ENCODE measurements around the gene SNAPIN. TPM values are rescaled to one million over a fixed set of nuclear protein-coding genes. Genes with fewer than 3 reads are reported as not detected.

SNAPIN gene, protein sequence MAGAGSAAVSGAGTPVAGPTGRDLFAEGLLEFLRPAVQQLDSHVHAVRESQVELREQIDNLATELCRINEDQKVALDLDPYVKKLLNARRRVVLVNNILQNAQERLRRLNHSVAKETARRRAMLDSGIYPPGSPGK
- 10 to 100 TPM; 37.9 TPM for total RNA-seq

DNA sequence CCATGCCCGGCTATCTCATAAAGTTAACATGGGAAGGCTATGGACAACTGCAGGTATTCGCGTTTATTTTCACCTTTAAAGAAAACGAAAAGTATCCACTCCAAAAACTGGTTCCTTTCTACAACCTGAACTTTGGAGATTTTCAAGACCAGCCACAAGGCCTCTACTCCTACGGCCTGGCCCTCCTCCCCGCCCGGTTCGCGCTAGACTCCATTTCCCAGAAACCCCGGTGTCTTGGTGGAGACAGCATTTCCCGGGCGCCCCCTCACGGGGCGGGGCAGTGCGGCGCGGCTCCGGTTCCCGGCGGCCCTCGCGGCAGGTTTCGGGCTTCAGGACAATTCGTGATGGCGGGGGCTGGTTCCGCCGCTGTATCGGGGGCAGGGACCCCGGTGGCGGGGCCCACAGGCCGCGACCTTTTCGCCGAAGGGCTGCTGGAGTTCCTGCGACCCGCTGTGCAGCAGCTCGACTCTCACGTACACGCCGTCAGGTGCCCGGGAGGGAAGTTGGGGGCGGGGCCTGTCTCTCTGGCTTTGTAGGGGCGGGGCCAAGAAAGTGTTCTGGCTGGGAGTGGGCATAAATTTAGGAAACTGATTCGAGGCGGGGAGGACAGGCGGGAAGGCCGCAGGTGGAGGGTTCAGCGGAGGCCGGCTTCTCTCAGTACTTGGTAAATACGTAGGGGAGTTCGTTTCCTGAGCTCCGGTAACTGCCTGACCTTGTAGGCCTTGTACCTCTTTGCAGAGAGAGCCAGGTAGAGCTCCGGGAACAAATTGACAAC, at the start of gene SNAPIN:
SNAPIN (plus strand) TSS at position 304 of the 775 bp plus-strand sequence; CDS start at position 345, 41 bp downstream.
- POLR2A ChIA-PET = interaction anchor here (0.6 to 2.3 kb wide), 12 partner anchors 10 to 332 kb away, joined by 3 to 16 read pairs (median 5); partner anchors contain the start of genes CHTOP, ILF2, INTS3 and RPS27
- ATAC-seq (ENCODE audit: low read depth) = peak; percentile 100
- no peaks in the 10 kb centered on the region for H3K9me3 Mint-ChIP-seq
- peaks cover 18% of the 10 kb centered on the region for H3K4me1 Mint-ChIP-seq
- peaks cover 13% of the 10 kb centered on the region for H3K36me3 Mint-ChIP-seq
- H3K27me3 Mint-ChIP-seq = no peaks in the 10 kb centered on the region
- DNase-seq = peak; percentile 95
- H3K27ac Mint-ChIP-seq = peak within 1 kb of the TSS; percentile 89
- H3K4me3 Mint-ChIP-seq = peak within 1 kb of the TSS; percentile 95

DNA sequence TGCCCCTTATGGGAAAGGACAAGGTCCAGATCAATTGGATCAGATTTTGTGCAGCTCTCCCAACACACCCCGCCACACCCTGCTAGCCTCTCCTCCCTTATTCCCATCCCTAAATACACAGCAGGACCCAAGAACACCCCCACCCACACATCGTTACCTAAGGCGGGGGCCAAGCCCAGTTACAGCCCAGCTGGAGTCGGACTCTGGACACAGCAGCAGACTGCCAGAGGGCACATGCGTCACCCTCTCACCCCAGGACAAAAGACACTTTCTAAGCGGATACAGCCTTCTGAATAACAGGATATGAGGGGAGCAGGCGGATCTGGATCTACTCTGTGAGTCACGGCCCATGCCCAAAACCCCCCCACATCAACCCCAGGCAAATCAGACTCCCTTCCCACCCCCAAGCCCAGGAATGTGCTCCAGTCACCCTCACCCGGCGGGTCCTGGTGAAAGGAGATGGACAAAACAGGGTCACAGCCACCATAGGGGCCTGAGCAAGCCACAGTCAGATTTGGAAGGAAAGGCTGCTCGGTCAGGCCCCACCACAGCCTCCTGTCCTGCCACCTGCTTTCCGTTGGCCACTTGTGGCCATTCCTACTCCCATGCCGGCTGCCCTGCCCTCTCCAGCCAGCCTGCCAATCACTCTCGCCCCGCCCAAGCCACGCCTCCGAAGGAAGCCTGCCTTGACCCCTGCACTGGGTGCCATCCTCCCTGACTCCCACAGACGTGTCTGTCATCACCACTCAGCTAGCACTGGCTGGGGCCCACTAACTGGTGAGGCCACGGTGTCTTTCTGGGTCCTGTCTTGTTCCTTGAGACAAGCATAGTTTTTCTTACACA, 49.5 kb upstream of the SNAPIN start:
- no peaks in the 10 kb centered on the region for H3K36me3 Mint-ChIP-seq
- POLR2A ChIA-PET = interaction anchor here (0.6 kb wide), 1 partner anchor 39 kb away, joined by 4 read pairs; no protein-coding TSS in a partner anchor
- H3K27me3 Mint-ChIP-seq = peaks cover 4% of the 10 kb centered on the region
- H3K9me3 Mint-ChIP-seq = no peaks in the 10 kb centered on the region
- no peak for DNase-seq
- no peak for ATAC-seq (ENCODE audit: low read depth)
- H3K4me1 Mint-ChIP-seq = no peaks in the 10 kb centered on the region
- H3K27ac Mint-ChIP-seq = no peak overlapping the region
- H3K4me3 Mint-ChIP-seq = no peak overlapping the region

DNA sequence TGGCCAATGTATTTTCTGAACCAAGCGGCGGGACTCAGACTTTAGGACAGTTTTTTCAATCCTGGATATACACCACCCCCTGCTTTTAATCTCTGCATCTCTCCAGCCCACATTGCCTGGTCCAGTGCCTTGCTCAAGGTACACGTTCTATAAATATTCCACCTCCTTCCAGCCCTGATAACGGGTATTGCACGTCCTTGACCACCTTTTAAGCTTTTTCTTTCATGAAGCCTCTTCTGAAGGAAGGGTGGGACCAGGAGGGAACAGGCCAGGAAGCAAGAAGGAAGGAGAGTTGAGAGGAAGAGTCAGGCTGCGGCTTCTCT, 49.0 kb upstream of the SNAPIN start:
- peaks cover 4% of the 10 kb centered on the region for H3K27me3 Mint-ChIP-seq
- no peaks in the 10 kb centered on the region for H3K4me1 Mint-ChIP-seq
- no peaks in the 10 kb centered on the region for H3K9me3 Mint-ChIP-seq
- H3K4me3 Mint-ChIP-seq = no peak overlapping the region
- no peaks in the 10 kb centered on the region for H3K36me3 Mint-ChIP-seq
- no peak for DNase-seq
- peak overlapping the region; percentile 20 for H3K27ac Mint-ChIP-seq
- POLR2A ChIA-PET = no interaction called here
- no peak for ATAC-seq (ENCODE audit: low read depth)

DNA sequence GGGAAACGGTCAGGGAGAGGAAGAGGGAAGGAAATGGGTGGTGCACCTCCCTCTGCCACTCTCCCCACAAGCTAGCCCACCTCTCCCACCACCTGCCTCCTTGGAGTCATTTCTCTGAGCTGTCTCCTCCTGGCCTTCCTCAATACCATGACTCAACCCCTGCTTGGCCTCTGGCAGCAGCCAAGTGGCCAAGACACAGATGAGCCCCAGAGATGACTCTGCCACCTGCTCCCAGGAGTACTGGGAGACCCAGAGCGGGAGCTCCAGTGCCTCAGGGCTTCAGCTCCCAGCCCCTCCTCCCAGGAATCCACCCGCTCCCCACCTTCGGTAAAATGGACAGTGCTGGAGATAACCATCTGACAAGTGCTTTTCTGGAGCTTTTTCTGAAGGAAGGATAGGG, 48.2 kb upstream of the SNAPIN start:
- no peak overlapping the region for H3K27ac Mint-ChIP-seq
- no peaks in the 10 kb centered on the region for H3K36me3 Mint-ChIP-seq
- H3K27me3 Mint-ChIP-seq = peaks cover 4% of the 10 kb centered on the region
- no peak overlapping the region for H3K4me3 Mint-ChIP-seq
- no peaks in the 10 kb centered on the region for H3K9me3 Mint-ChIP-seq
- DNase-seq (no peak), ATAC-seq (ENCODE audit: low read depth) (no peak)
- no peaks in the 10 kb centered on the region for H3K4me1 Mint-ChIP-seq
- POLR2A ChIA-PET = no interaction called here

DNA sequence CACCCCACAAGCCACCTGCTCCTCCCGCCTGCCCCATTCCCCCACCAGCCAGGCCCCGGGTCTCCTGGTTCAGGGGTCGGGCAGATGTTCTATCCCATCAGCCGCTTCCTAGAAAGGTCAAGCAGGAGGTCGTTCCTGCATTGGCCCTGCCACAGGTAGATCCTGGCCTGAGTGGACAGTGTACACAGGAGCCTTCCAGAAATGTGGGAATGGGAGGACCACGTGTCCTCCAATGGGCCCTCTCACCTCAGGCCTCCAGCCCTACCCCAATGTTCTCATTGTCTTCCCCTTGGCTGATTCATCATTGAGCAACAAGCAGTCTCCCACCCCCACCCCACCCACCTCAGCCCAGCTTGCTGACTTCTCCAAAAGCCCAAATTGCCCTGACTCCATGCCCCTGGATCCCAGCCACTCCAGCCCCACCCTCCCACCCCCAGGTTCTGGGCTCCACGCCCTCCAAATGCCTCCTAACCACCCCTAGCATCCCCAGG, 47.6 kb upstream of the SNAPIN start:
- Mint-ChIP-seq H3K27ac (no peak overlapping the region), H3K4me1 (no peaks in the 10 kb centered on the region), H3K9me3 (no peaks in the 10 kb centered on the region), H3K36me3 (no peaks in the 10 kb centered on the region), H3K27me3 (peaks cover 4% of the 10 kb centered on the region), H3K4me3 (no peak overlapping the region)
- ATAC-seq (ENCODE audit: low read depth) = no peak
- POLR2A ChIA-PET = no interaction called here
- DNase-seq = no peak

DNA sequence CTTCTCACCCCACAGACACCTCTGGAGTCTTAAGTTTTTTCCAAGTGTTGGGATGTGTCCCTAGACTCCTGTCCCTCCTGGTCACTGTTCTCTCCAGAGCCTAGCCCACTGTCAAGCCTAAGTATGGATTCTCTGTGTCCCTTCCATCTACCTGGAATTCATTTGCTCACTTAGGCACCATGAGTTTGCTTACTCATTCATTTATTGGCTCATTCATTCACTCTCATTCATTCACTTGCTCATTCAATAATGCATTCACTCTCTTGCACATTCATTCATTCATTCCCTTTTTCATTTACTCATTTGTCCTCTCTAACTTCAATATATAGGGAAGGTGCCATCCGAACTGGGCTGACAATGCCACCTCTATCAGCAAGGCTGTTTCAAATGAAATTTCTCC, 47.1 kb upstream of the SNAPIN start:
- no peak overlapping the region for H3K27ac Mint-ChIP-seq
- no peak overlapping the region for H3K4me3 Mint-ChIP-seq
- DNase-seq (no peak), ATAC-seq (ENCODE audit: low read depth) (no peak)
- POLR2A ChIA-PET = interaction anchor here (2.0 kb wide), 1 partner anchor 23 kb away, joined by 7 read pairs; the partner anchor contains the start of gene CHTOP
- peaks cover 4% of the 10 kb centered on the region for H3K27me3 Mint-ChIP-seq
- H3K4me1 Mint-ChIP-seq = no peaks in the 10 kb centered on the region
- no peaks in the 10 kb centered on the region for H3K9me3 Mint-ChIP-seq
- no peaks in the 10 kb centered on the region for H3K36me3 Mint-ChIP-seq

DNA sequence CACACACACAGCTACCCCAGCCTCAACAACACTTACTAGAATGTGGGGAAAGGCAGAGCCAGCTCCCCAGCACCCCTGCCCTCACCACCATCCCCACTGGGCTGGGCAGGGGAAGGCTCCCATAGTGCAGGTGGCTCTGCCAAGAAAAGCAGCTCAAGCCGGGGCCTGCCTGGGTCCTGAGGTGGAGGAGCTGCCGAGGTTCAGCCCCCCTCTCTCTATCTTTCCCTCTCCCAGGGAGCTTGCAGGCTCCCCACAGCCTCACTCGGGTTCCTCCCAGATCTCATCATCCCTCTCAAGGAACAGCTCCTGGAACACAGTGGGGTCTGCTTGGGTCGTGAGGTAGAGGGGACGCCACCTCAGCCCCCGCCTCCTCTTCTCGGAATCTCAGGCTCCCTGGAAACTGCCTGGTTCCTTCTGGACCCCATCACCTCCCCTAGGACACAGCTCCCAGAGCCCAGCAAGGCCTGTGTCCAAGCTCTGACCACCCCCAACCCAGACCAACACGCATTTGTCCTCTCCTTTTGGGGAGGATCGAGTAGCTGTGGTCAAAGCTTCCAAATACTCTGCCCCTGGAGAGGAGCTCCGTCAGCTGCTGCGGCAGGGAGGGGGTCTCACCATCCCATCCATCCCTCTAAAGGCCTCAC, 46.3 kb upstream of the SNAPIN start:
- Mint-ChIP-seq H3K27ac (no peak overlapping the region), H3K36me3 (no peaks in the 10 kb centered on the region), H3K27me3 (peaks cover 4% of the 10 kb centered on the region), H3K4me3 (no peak overlapping the region), H3K9me3 (no peaks in the 10 kb centered on the region), H3K4me1 (no peaks in the 10 kb centered on the region)
- POLR2A ChIA-PET = interaction anchor here (0.6 to 2.0 kb wide), 2 partner anchors 22 to 40 kb away, joined by 3 to 7 read pairs; partner anchors contain the start of gene CHTOP
- no peak for DNase-seq
- ATAC-seq (ENCODE audit: low read depth) = no peak

DNA sequence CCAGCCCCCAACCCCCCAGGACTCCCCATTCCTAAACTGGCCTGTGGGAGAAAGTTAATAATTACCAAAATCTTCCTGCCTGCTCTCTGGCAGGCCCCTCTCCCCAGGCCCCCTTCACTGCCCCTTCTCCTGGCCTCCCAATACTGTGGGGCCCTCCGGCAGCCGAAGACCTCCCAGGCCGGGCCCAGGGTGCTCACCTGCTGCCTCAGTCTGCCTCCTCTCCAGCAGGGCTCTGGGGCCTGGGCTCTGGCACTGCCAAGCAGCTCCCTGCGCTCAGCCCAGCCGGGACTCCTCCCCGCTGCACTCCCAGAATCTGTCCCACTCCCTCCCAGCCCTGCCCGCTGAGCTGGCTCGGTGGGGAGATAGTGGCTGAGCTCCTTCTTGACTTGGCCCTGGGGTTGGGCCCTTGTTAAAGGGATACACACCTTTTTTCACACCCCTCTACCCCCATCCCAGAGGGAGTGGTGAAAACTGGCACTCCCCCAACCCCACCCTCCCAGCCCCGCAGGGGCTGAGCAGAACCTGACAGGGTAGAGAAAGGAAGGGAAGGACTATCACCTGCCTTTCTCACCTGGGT, 45.7 kb upstream of the SNAPIN start, which contains the start of gene S100A16:
S100A16 (minus strand) TSS at position 383 of the 577 bp plus-strand sequence. CDS start 4,986 bp downstream, outside the sequence.
- DNase-seq (no peak), ATAC-seq (ENCODE audit: low read depth) (no peak)
- Mint-ChIP-seq H3K4me3 (no peak within 1 kb of the TSS), H3K27me3 (peaks cover 4% of the 10 kb centered on the region), H3K9me3 (no peaks in the 10 kb centered on the region), H3K36me3 (no peaks in the 10 kb centered on the region), H3K27ac (no peak within 1 kb of the TSS), H3K4me1 (no peaks in the 10 kb centered on the region)
- POLR2A ChIA-PET = interaction anchor here (0.6 to 2.0 kb wide), 2 partner anchors 21 to 41 kb away, joined by 3 to 7 read pairs; partner anchors contain the start of gene CHTOP

DNA sequence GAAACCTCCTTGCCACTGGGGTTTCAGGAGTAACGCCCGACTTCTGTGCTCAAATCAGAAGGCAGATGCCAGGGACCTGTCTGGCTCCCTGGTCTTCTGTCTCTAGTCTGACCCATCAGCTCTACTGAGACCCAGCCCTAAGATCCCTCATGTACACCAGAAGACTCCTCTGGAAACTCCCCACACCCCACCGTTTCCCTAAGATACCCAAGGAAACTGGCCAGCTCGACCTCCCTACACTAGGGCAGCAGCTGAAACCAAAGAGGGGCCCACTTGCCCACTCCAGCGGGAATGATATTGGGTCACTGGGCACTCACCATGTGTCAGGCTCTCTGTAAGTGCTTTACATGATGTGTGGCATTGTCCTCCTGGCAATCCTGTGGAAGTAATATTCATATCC, 45.1 kb upstream of the SNAPIN start:
- peaks cover 4% of the 10 kb centered on the region for H3K27me3 Mint-ChIP-seq
- no peak for ATAC-seq (ENCODE audit: low read depth)
- no peaks in the 10 kb centered on the region for H3K36me3 Mint-ChIP-seq
- no peaks in the 10 kb centered on the region for H3K4me1 Mint-ChIP-seq
- POLR2A ChIA-PET = interaction anchor here (2.0 kb wide), 1 partner anchor 21 kb away, joined by 7 read pairs; the partner anchor contains the start of gene CHTOP
- no peak overlapping the region for H3K4me3 Mint-ChIP-seq
- no peak overlapping the region for H3K27ac Mint-ChIP-seq
- H3K9me3 Mint-ChIP-seq = no peaks in the 10 kb centered on the region
- DNase-seq = no peak

DNA sequence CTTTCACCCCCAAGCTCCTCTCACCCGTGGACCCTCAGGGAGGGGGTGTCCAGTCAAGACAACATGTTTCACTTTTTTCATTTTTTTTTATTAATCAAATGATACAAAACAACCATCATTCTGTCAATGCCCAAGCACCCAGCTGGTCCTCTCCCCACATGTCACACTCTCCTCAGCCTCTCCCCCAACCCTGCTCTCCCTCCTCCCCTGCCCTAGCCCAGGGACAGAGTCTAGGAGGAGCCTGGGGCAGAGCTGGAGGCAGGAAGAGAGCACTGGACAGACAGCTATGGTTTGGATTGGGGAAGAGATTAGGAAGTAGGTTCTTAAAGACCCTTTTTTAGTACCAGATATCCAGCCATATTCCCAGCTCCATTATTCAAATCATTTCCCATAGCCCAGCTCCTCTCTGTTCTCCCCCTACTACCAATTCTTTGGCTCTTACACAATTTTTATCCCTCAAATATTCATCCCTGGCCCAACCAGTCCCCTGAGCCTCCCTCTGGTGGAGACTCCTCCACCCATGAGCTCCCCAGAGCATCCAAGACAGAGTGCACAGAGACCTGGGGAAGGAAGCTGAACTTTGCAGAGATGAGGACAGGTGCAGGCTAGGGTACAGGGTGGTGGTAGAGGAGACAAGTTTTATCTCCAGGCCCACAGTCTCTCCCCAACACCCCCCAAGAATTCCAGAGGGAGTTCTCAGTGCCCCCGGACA, 44.2 kb upstream of the SNAPIN start:
- peaks cover 4% of the 10 kb centered on the region for H3K27me3 Mint-ChIP-seq
- H3K27ac Mint-ChIP-seq = no peak overlapping the region
- no peak for ATAC-seq (ENCODE audit: low read depth)
- H3K4me3 Mint-ChIP-seq = no peak overlapping the region
- no peaks in the 10 kb centered on the region for H3K9me3 Mint-ChIP-seq
- no peak for DNase-seq
- no peaks in the 10 kb centered on the region for H3K36me3 Mint-ChIP-seq
- POLR2A ChIA-PET = interaction anchor here (1.0 kb wide), 1 partner anchor 82 kb away, joined by 3 read pairs; no protein-coding TSS in a partner anchor
- no peaks in the 10 kb centered on the region for H3K4me1 Mint-ChIP-seq

DNA sequence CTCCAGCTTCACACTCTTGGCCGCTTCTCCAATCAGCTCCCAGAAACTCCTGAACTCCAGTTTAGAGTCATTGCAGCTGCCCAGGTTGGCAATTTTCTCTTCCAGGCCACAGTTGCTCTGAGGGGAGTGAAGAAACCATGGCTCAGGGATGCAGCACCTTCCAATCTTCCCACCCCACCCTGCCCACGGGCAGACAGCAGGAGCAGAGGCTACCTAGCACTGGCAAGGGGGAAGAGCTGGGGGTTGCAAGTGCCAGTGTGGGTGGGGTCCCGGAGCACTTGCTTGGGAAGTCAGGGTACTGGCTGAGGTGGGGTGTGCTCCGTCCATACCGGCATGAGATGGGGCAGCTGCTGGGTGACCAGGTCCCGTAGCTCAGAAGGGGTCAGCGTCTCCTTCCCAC, 43.6 kb upstream of the SNAPIN start:
- no peak for DNase-seq
- POLR2A ChIA-PET = interaction anchor here (1.0 kb wide), 1 partner anchor 82 kb away, joined by 3 read pairs; no protein-coding TSS in a partner anchor
- no peaks in the 10 kb centered on the region for H3K9me3 Mint-ChIP-seq

DNA sequence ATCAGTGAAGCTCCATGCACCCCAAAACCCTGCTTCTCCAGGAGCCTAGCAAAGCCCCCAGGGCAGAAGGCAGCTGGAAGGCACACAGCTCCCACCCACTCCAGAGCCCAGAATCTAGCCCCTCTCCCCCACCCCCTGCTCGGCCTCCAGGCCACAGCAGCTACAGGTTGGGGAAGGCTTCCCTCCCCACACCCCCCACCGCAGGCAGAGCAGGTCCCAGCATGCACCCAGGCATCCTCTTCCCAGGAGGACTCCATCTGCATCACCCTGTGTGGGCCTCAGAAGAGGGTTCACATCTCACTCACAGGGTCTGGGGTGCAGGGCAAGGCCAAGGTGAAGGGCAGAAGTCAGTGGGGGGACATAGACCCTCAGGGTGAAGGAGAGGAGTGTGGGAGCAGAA, 43.1 kb upstream of the SNAPIN start:
- H3K4me3 Mint-ChIP-seq = no peak overlapping the region
- H3K4me1 Mint-ChIP-seq = no peaks in the 10 kb centered on the region
- H3K27me3 Mint-ChIP-seq = peaks cover 4% of the 10 kb centered on the region
- ATAC-seq (ENCODE audit: low read depth) = no peak
- H3K36me3 Mint-ChIP-seq = no peaks in the 10 kb centered on the region
- DNase-seq = no peak
- no peaks in the 10 kb centered on the region for H3K9me3 Mint-ChIP-seq
- H3K27ac Mint-ChIP-seq = no peak overlapping the region
- POLR2A ChIA-PET = interaction anchor here (1.0 to 1.2 kb wide), 2 partner anchors 18 to 83 kb away, joined by 3 to 5 read pairs; partner anchors contain the start of gene CHTOP

More for the DNA sequence above, 43.6 kb upstream of the SNAPIN start:
- peaks cover 4% of the 10 kb centered on the region for H3K27me3 Mint-ChIP-seq
- no peak overlapping the region for H3K4me3 Mint-ChIP-seq
- no peak overlapping the region for H3K27ac Mint-ChIP-seq
- no peaks in the 10 kb centered on the region for H3K36me3 Mint-ChIP-seq
- ATAC-seq (ENCODE audit: low read depth) = no peak
- H3K4me1 Mint-ChIP-seq = no peaks in the 10 kb centered on the region
